ENCODE results near the gene TANGO2.

Gene TANGO2

DNA sequence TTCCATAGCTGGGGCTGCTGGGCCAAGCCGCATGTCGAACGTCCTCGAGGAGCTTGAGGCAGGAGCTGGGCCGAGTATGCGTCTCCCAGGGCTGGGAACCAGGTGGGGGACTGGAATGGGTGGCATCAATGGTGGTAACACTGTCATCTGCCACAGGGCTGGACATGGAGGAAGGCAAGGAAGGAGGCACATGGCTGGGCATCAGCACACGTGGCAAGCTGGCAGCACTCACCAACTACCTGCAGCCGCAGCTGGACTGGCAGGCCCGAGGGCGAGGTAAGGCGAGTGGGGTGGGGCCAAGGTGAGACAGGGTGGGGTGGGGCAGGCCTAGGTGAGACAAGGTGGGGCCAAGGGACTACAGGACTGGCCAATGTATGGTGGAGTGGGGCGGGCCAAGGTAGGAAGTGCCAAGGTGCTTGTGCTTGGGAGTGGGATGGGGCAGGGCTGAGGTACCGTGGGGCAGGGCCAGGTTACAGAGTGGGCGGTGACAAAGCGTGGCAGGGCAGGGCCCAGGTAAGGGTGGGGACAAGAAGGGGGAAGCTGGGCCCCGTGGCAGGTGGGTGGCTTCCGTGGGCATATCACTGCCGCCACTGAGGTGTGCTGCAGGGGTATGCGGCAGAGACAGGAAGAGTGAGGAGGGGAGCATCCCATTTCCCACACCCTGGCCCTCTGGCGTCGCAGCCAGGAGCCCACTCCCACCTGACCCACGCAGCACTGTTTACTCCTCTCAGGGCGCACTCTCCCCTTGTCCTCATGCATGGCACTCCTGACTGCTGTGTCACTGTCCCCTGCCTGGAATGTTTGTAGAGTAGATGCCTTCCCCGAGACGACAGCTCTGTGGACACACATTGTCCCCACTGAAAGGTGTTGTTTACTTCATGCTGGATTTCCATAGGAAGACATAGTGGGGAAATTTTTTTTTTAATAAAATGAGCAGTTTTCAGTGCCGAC, 31.7 kb downstream of the TANGO2 start:
- DNase-seq = no peak

DNA sequence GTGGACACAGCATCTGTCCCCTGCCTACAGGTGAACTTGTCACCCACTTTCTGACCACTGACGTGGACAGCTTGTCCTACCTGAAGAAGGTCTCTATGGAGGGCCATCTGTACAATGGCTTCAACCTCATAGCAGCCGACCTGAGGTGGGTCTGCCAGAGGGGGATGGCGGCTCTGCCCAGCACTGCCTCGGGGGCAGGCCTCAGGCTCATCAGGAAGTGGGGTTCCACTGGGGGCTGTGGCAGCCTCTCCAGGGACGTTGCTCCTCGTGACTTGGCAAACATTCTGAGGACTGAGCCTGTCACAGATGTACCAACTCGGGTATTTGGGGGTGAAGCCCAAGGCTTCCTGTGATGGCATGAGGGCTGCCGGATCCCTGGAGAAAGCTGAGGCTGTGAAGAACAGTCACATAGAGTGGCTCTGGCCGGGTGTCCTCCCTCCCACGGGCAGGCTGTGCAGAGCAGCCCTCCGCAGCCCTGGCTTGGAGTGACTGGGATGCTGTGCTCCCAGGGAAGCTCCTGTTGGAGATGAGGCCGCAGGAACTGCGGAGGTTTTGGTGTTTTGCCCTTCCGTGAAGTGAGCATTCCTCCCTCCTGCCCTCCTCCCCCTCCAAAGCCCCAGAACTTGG, 32.6 kb downstream of the TANGO2 start:
- DNase-seq = no peak

GRCh38 chr22:20054034-20054427, 33.1 kb downstream of the TANGO2 start:
- no peak for DNase-seq

DNA sequence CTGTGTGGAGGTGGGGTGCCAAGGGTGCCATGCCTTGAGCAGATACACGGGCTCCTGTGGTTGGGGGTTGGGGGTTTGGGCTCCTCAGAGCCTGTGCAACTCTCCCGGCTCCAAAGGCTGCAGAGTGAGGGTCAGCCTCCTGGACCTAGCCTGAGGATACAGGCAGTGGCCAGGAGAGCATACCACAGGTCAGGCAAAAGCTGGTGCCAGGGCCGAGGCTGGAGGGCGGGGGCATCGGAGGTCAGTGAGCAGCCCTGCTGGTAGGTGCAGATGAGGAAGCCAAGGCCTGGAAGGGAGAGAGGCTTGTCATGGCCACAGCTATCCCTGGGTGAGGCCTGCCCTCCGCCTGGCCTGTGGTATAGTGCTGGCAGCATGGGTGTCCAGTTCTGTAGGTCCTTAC, 33.6 kb downstream of the TANGO2 start:
- no peak for DNase-seq

DNA sequence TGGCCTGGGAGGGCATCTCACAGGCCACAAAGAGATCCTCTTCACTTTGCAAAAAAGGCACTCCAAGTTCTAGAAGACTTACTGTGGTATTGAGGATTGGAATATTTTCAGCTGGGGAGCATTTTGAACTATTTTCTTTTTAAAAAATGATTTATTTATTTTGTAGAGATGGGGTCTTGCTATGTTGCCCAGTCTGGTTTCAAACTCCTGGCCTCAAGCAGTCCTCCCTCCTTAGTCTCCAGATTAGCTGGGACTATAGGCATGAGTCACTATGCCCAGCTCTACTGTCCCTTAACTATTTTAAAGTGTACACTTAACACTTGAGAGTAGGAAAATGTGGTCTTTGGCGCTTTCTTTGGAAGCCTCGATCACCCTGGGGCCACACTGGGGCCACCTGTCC, 34.2 kb downstream of the TANGO2 start:
- DNase-seq = no peak

- no peak for DNase-seq
These were observed 34.7 kb downstream of the TANGO2 start for GRCh38 chr22:20055654-20056053.

GRCh38 chr22:20056161-20056560, 35.3 kb downstream of the TANGO2 start:
- no peak for DNase-seq

DNA sequence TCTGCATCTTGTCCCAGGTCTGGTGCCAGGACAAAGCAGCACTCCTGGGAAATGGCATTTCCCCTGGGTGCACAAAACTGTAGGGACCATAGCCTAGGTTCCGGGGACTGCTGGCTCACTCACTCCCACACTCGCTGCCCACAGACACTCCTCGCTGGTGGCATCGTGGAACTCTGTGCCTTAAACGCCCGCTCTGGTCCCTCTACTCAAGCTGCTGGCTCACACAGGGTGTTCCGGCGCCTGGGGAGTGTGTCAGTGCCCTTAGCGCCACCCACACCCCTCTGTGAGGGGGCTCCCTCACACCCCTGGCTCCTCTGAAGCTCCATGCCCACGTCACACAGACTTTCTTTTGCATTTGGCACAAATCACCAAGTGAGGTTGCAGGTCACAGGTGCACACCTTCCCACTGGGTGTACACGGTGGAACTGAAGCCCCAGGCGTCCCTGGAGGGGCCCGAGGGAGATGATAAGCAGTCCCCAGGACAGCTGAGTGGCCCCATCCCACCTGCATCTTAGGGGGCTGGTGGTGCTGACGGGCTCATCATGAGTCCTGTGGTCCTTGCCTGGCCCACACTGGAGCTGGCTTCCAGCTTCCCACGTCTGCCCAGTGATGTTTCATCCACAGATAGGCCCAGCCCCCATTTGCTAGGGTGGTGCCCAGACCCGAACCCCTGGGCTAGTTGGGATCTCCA, 35.9 kb downstream of the TANGO2 start:
- DNase-seq = no peak

- no peak for DNase-seq
These were observed 36.8 kb downstream of the TANGO2 start for GRCh38 chr22:20057596-20058268.

- DNase-seq = no peak
These were observed 38.3 kb downstream of the TANGO2 start for GRCh38 chr22:20058989-20059770.

DNA sequence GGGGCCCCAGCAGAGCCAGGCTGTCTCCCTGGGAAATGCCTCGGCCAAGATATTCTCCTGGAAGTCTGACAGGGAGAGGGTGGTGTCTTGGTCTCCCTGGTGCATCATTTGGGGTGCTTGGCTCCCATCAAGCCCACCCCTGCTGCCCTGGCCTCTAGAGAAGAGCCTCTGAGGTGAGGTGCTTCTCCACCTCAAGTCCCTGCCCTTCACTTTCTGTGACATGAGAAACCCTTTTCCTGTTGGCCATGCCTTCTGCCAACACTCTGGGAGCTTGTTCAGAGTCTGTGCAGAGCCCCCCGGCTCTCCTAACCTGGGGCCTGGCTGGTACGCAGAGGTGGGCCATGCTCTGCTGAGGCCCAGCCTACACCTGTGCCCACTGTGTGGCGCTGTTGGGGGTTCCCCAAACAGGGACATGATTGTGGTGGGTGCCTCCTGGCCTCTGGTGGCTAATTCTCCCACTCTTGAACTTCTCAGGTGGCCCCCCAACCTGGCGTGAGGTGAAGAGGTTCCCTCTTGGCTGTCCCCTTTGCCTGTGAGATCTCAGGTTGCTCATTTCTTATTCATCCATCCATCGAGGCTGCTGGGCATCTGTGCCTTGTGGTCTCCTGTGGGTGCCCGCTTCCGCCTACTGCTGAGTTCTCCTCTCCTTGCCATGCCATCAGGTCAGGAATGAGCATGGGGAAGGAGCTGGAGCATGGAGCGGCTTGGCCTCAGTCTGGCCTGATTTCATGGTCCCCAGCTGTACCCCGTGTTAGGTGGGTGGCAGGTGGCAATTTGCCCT, 40.0 kb downstream of the TANGO2 start:
- no peak for DNase-seq

DNA sequence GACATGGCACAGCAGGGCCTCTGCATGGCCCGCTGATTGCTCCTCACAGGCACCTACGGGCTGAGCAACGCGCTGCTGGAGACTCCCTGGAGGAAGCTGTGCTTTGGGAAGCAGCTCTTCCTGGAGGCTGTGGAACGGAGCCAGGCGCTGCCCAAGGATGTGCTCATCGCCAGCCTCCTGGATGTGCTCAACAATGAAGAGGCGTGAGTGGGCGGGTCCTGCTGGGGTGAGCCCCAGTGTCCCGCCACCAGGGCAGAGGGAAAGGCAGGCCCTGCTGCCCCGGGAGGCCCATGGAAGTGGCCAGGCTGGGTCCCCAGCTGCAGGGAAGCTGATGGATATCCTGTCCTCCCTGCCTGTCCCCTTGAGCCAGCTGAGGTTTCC, 40.6 kb downstream of the TANGO2 start:
- DNase-seq = no peak

- no peak for DNase-seq
These were observed 41.3 kb downstream of the TANGO2 start for GRCh38 chr22:20062043-20062765.

DNA sequence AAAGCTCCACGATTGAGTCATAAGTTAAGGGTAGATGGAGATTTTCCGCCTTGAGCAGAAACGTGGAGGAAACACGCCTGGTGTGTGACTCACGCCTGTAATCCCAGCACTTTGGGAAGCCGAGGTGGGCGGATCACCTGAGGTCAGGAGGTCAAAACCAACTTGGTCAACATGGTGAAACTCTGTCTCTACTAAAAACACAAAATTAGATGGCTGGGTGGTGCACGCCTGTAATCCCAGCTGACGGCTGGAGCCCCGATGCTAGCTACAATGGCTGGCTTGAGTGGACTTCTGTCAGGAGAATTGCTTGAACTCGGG, 41.8 kb downstream of the TANGO2 start:
- DNase-seq = no peak

GRCh38 chr22:20063271-20064139, 42.6 kb downstream of the TANGO2 start:
- no peak for DNase-seq

- DNase-seq = no peak
These were observed 43.2 kb downstream of the TANGO2 start for GRCh38 chr22:20064140-20064480.

DNA sequence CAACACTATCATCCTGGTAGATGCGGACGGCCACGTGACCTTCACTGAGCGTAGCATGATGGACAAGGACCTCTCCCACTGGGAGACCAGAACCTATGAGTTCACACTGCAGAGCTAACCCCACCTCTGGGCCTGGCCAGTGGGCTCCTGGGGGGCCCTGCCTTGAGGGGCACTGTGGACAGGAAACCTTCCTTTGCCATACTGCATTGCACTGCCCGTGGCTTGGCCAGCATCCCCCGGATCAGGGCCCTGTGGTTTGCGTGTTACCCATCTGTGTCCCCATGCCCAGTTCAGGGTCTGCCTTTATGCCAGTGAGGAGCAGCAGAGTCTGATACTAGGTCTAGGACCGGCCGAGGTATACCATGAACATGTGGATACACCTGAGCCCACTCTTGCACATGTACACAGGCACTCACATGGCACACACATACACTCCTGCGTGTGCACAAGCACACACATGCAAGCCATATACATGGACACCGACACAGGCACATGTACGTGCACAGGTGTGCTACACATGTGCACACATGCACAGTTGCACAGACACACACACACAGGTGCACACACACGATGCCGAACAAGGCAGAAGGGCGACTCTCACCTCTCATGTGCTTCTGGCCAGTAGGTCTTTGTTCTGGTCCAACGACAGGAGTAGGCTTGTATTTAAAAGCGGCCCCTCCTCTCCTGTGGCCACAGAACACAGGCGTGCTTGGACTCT, 43.8 kb downstream of the TANGO2 start:
- no peak for DNase-seq

- no peak for DNase-seq
These were observed 45.1 kb downstream of the TANGO2 start for GRCh38 chr22:20065896-20066616.
